GM23248 (cell line): ENCODE measurements around the gene PCNA.

Experiments used
- EZH2 ChIP-seq: fragments of 200-600 bp; sonication (generic); IDR thresholded peaks from 2 replicates; pipeline ENCODE4 v1.6.1; 2018; ENCODE audit warnings: antibody characterized with exemption, mild to moderate bottlenecking; ENCODE audit not compliant: insufficient read depth, poor library complexity, severe bottlenecking
- EZH2phosphoT487 ChIP-seq: fragments of 200-600 bp; sonication (generic); IDR thresholded peaks from 2 replicates; pipeline ENCODE4 v1.6.1; 2018; ENCODE audit warnings: antibody characterized with exemption, moderate library complexity, mild to moderate bottlenecking, low read depth; ENCODE audit not compliant: insufficient read depth

- TF ChIP-seq EZH2: no peak
- no peak for TF ChIP-seq EZH2phosphoT487
Measured at GRCh38 chr20:5091902-5092301, 27.9 kb downstream of the PCNA start.
